ENCODE results near the gene ETNPPL. TPM values are rescaled to one million over a fixed set of nuclear protein-coding genes. Genes with fewer than 3 reads are reported as not detected.

The ETNPPL gene
- total RNA-seq (2014; rRNA removed; shearing (Covaris generic)): not detected in 2 replicates

GRCh38 chr4:108762559-108763225, at the start of gene ETNPPL:
Gene ETNPPL, minus strand, starts transcription at chr4:108763053. Its CDS starts 155 bp downstream, at chr4:108762898.
- peak within 1 kb of the TSS; percentile 41 for H3K4me3 ChIP-seq
- H3K36me3 ChIP-seq: no peaks in the 10 kb centered on the region
- H3K9me3 ChIP-seq (replicated peaks): no peaks in the 10 kb centered on the region
- H3K4me1 ChIP-seq: no peaks in the 10 kb centered on the region
- no peak within 1 kb of the TSS for H3K27ac ChIP-seq
- peak; percentile 9 to 28 for DNase-seq
- no peaks in the 10 kb centered on the region for H3K27me3 ChIP-seq

DNA sequence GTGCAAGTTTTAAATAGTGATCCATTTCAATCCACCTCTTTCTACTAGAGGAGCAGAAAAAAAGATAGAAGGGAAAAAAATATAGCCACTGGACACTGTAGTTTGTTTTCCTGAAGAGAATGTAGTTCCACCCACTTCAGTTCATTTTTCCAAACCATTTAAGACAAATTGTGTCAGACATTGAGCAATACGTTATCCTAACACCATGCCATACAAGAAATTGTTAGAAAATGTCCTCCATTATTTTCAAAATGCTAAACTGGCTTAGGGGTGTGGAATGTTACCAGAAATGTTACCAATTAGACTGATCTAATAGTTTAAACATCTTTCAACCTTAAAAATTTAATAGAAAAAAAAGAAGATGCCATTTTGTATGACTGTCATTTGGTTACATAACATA, 48.6 kb upstream of the ETNPPL start:
- no peak overlapping the region for H3K27ac ChIP-seq
- H3K4me3 ChIP-seq: no peak overlapping the region
- DNase-seq: no peak

DNA sequence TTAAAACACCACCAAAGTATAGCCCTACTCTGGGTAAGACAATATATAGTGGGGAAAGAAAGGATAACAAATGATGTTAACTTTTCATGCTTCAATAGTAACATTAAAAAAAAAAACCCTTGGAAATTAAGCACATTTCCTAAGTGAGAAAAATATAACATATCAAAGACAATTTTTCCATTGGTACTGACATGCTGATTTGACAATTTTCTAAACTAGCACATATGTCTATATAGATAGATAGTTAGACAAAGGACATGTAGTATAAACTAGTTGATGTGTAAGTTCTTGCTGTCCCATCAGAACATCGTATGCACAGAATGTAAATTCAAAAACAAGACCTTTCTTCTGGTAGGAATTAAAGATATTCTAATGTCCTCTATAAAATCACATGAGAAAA, 47.2 kb upstream of the ETNPPL start:
- H3K9me3 ChIP-seq (replicated peaks): no peaks in the 10 kb centered on the region
- no peak for DNase-seq
- no peaks in the 10 kb centered on the region for H3K36me3 ChIP-seq
- H3K27me3 ChIP-seq: no peaks in the 10 kb centered on the region
- no peak overlapping the region for H3K4me3 ChIP-seq
- no peak overlapping the region for H3K27ac ChIP-seq
- H3K4me1 ChIP-seq: no peaks in the 10 kb centered on the region

More for the DNA sequence above, 48.6 kb upstream of the ETNPPL start:
- Histone ChIP-seq H3K4me1 (no peaks in the 10 kb centered on the region), H3K27me3 (no peaks in the 10 kb centered on the region), H3K36me3 (no peaks in the 10 kb centered on the region), H3K9me3 (replicated peaks) (no peaks in the 10 kb centered on the region)

DNA sequence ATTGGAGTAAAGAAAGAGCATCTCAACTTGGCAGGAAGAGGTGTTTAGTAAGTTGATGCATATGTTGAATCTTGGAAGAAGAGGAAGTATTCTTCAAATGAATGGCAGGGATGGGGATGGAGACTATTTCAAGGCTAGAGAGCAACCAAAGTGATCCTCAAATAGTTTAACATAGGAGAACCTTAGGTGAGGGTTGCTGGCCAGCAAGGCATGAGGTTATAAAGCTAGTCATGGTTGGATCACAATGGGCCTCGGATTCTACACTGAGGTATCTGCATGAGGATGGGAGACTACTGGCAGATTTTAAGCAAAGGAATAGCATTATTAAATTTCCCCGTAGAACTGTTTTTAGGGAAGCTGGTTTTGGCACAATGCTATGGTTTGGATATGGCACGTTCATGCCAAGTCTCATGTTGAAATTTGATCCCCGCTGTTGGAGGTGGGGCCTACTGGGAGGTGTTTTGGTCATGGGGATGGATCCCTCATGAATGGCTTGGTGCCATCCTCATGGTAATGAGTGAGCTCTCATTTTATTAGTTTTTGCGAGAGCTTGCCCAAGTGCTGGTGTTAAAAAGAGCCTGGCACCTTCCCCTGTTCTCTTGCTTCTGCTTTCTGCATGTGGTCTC, 41.9 kb upstream of the ETNPPL start:
- no peak overlapping the region for H3K27ac ChIP-seq
- no peak for DNase-seq
- H3K9me3 ChIP-seq (replicated peaks): no peaks in the 10 kb centered on the region

GRCh38 chr4:108799306-108799705, 36.5 kb upstream of the ETNPPL start:
- Histone ChIP-seq H3K27ac (no peak overlapping the region), H3K9me3 (replicated peaks) (no peaks in the 10 kb centered on the region), H3K27me3 (no peaks in the 10 kb centered on the region), H3K36me3 (no peaks in the 10 kb centered on the region), H3K4me1 (no peaks in the 10 kb centered on the region), H3K4me3 (no peak overlapping the region)
- DNase-seq: no peak

More for the DNA sequence above, 41.9 kb upstream of the ETNPPL start:
- no peak overlapping the region for H3K4me3 ChIP-seq
- no peaks in the 10 kb centered on the region for H3K27me3 ChIP-seq
- no peaks in the 10 kb centered on the region for H3K4me1 ChIP-seq
- no peaks in the 10 kb centered on the region for H3K36me3 ChIP-seq

DNA sequence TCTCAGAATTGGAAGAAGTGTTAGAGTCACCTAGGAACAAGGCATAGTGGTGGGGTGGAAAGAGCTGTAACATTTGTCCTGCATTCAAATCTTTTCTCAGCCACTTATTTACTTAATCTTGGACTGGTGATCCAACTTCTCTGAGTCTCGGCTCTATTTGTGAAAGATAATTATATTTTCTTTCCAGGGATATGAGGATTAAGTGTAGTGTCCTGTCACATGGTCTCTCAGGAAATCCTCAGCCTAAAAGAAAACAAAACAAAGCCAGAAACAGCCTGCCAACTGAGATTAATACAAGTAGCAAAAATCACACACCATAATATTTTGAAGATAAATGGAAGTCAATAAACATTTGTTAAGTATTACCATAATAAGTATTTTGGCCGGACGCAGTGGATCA, 33.3 kb upstream of the ETNPPL start:
- no peaks in the 10 kb centered on the region for H3K9me3 ChIP-seq (replicated peaks)
- H3K27me3 ChIP-seq: no peaks in the 10 kb centered on the region
- H3K4me3 ChIP-seq: no peak overlapping the region
- H3K4me1 ChIP-seq: no peaks in the 10 kb centered on the region
- no peaks in the 10 kb centered on the region for H3K36me3 ChIP-seq
- H3K27ac ChIP-seq: no peak overlapping the region
- peak in 1 of 2 experiments; percentile 11 for DNase-seq

- no peak for DNase-seq
- Histone ChIP-seq H3K27ac (no peak overlapping the region), H3K4me3 (no peak overlapping the region), H3K9me3 (replicated peaks) (no peaks in the 10 kb centered on the region), H3K36me3 (no peaks in the 10 kb centered on the region), H3K4me1 (no peaks in the 10 kb centered on the region), H3K27me3 (no peaks in the 10 kb centered on the region)
Measured at GRCh38 chr4:108795733-108796132, 32.9 kb upstream of the ETNPPL start.

- H3K4me3 ChIP-seq: no peak overlapping the region
- H3K27ac ChIP-seq: no peak overlapping the region
- DNase-seq: no peak
- no peaks in the 10 kb centered on the region for H3K36me3 ChIP-seq
- H3K9me3 ChIP-seq (replicated peaks): no peaks in the 10 kb centered on the region
- H3K4me1 ChIP-seq: no peaks in the 10 kb centered on the region
- H3K27me3 ChIP-seq: no peaks in the 10 kb centered on the region
Measured at GRCh38 chr4:108794136-108794535, 31.3 kb upstream of the ETNPPL start.

DNA sequence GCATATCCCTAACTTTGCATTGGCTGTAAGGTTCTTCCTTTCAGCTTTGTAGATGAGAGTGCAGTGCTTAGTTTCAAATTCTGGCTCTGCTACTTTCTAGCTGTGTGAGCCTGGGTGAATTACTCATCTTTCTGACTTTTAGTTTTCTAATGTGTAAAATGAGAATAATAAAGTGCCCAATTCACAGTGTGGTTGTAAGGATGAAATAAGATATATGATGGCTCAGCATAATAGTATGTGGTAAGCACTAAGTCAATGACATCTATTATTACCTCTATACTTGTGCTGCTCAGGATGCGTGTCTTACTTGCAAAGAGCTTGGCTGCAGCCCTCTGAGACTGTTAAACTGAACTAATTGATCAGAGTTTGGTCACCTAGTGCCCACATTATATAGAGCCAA, 30.6 kb upstream of the ETNPPL start:
- Histone ChIP-seq H3K36me3 (no peaks in the 10 kb centered on the region), H3K9me3 (replicated peaks) (no peaks in the 10 kb centered on the region), H3K27ac (no peak overlapping the region), H3K27me3 (no peaks in the 10 kb centered on the region), H3K4me3 (no peak overlapping the region), H3K4me1 (no peaks in the 10 kb centered on the region)
- DNase-seq: no peak

- no peaks in the 10 kb centered on the region for H3K9me3 ChIP-seq (replicated peaks)
- H3K4me3 ChIP-seq: no peak overlapping the region
- H3K36me3 ChIP-seq: no peaks in the 10 kb centered on the region
- H3K4me1 ChIP-seq: no peaks in the 10 kb centered on the region
- no peaks in the 10 kb centered on the region for H3K27me3 ChIP-seq
- no peak overlapping the region for H3K27ac ChIP-seq
- no peak for DNase-seq
Measured at GRCh38 chr4:108788731-108789130, 25.9 kb upstream of the ETNPPL start.

GRCh38 chr4:108787724-108788123, 24.9 kb upstream of the ETNPPL start:
- Histone ChIP-seq H3K4me1 (no peaks in the 10 kb centered on the region), H3K4me3 (no peak overlapping the region), H3K36me3 (no peaks in the 10 kb centered on the region), H3K27ac (no peak overlapping the region), H3K9me3 (replicated peaks) (no peaks in the 10 kb centered on the region), H3K27me3 (no peaks in the 10 kb centered on the region)
- DNase-seq: no peak

- Histone ChIP-seq H3K27ac (no peak overlapping the region), H3K9me3 (replicated peaks) (no peaks in the 10 kb centered on the region), H3K36me3 (no peaks in the 10 kb centered on the region), H3K27me3 (no peaks in the 10 kb centered on the region), H3K4me1 (no peaks in the 10 kb centered on the region), H3K4me3 (no peak overlapping the region)
- no peak for DNase-seq
Measured at GRCh38 chr4:108787106-108787505, 24.3 kb upstream of the ETNPPL start.

GRCh38 chr4:108786351-108786750, 23.5 kb upstream of the ETNPPL start:
- H3K4me1 ChIP-seq: no peaks in the 10 kb centered on the region
- no peak overlapping the region for H3K4me3 ChIP-seq
- no peaks in the 10 kb centered on the region for H3K27me3 ChIP-seq
- no peaks in the 10 kb centered on the region for H3K36me3 ChIP-seq
- H3K9me3 ChIP-seq (replicated peaks): no peaks in the 10 kb centered on the region
- no peak for DNase-seq
- no peak overlapping the region for H3K27ac ChIP-seq

DNA sequence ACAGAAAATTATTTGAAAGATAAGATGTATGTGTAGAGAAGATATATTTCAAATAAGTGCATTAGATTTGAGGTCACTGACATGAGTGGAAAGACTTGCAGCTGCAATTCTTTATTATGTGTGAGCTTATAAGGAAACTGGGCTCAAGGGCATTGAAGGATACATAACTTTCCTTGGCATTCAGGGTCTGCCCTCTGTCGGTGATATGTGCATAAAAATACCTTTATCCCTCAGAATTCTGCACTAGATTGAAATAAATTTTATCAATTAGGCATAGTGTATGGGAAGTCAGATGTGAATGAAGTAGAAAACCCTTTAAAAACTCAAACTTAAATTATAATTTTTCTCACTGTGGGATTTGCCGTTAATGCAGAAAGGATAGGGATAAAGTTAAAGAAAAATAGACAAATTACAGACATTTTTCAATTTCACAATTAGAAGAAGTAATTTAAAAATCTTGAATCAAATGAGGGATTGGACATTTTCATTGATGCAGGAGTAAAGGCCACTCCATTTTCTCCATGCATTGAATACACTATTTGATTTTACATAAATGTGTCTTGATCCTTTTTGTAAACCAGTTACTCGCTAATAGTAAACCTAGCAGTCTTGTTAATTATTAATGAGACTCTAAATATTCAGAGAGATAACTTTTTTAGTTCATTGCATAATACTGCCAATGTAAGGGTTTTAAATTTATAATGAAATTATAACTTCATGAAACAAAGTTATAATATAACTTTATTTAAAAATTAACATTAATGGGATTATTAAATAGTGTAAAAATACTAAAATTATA, 21.0 kb upstream of the ETNPPL start:
- peak in 1 of 2 experiments; percentile 30 for DNase-seq
- no peaks in the 10 kb centered on the region for H3K4me1 ChIP-seq
- H3K27ac ChIP-seq: no peak overlapping the region
- H3K4me3 ChIP-seq: no peak overlapping the region
- H3K9me3 ChIP-seq (replicated peaks): no peaks in the 10 kb centered on the region
- no peaks in the 10 kb centered on the region for H3K27me3 ChIP-seq
- H3K36me3 ChIP-seq: no peaks in the 10 kb centered on the region

DNA sequence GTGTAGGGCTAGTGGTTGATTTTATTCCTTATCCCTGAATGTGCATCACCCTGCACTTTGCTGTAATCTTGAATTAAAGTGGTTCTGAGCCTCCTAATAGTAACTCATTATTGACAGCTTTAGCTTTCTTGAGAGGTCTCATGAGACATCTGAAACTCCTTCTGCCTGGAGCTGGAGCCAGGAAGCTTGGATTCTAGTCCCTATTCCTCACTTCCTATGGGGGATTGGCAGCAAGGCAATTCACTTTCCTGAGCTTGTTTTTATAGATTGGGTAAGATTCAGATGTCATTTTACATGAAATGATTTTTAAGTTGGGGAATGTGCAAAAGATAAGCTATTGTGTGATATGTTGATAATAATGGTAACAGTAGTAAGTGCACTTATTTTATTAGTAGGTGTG, 17.1 kb upstream of the ETNPPL start:
- H3K9me3 ChIP-seq (replicated peaks): no peaks in the 10 kb centered on the region

More for the DNA sequence above, 17.1 kb upstream of the ETNPPL start:
- DNase-seq: no peak
- H3K4me1 ChIP-seq: no peaks in the 10 kb centered on the region
- no peaks in the 10 kb centered on the region for H3K27me3 ChIP-seq
- no peak overlapping the region for H3K27ac ChIP-seq
- H3K36me3 ChIP-seq: no peaks in the 10 kb centered on the region
- no peak overlapping the region for H3K4me3 ChIP-seq
